Neural progenitor cell (in vitro differentiated cells): ENCODE results near the gene THRB. TPM values are rescaled to one million over a fixed set of nuclear protein-coding genes. Genes with fewer than 3 reads are reported as not detected.

Source experiments
- DNase-seq: peaks from one replicate; pipeline ENCODE4 v3.0.0-alpha.2; 2016; ENCODE audit warnings: low spot score
- H2AFZ ChIP-seq: fragments of 200-600 bp; sonication (generic); replicated peaks from 2 replicates; pipeline ENCODE4 v1.6.1; 2016; ENCODE audit warnings: antibody characterized with exemption
- H3F3A ChIP-seq: fragments of 200-600 bp; sonication (generic); 2 replicates; pipeline ENCODE4 v1.6.1; 2016; ENCODE audit warnings: antibody characterized with exemption, low read depth
- H3K27ac ChIP-seq: fragments of 200-600 bp; sonication (generic); 2 replicates; pipeline ENCODE4 v1.5.1; 2016; ENCODE audit warnings: mild to moderate bottlenecking
- H3K27me3 ChIP-seq: fragments of 200-600 bp; sonication (generic); 2 replicates; pipeline ENCODE4 v1.6.1; 2016; ENCODE audit warnings: mild to moderate bottlenecking, moderate library complexity
- H3K36me3 ChIP-seq: fragments of 200-600 bp; sonication (generic); 2 replicates; pipeline ENCODE4 v1.5.1; 2016
- H3K4me1 ChIP-seq: fragments of 200-600 bp; sonication (generic); 2 replicates; pipeline ENCODE4 v1.6.1; 2016; ENCODE audit warnings: mixed run types
- H3K4me2 ChIP-seq: fragments of 200-600 bp; sonication (generic); 2 replicates; pipeline ENCODE4 v1.6.1; 2016
- H3K4me3 ChIP-seq: fragments of 200-600 bp; sonication (generic); 2 replicates; pipeline ENCODE4 v1.5.1; 2016
- H3K79me2 ChIP-seq: fragments of 200-600 bp; sonication (generic); 2 replicates; pipeline ENCODE4 v1.6.1; 2016; ENCODE audit warnings: low read depth
- H3K9ac ChIP-seq: fragments of 200-600 bp; sonication (generic); 2 replicates; pipeline ENCODE4 v1.6.1; 2016
- H3K9me3 ChIP-seq: fragments of 200-600 bp; sonication (generic); 2 replicates; pipeline ENCODE4 v1.5.1; 2016; ENCODE audit warnings: low read depth
- H4K20me1 ChIP-seq: fragments of 200-600 bp; sonication (generic); 2 replicates; pipeline ENCODE4 v1.6.1; 2016; ENCODE audit warnings: low read depth
- H3K27ac Mint-ChIP-seq: 3 replicates; pipeline ENCODE4 v1.8.0; 2021; ENCODE audit warnings: mixed read lengths
- H3K27me3 Mint-ChIP-seq: 2 replicates; pipeline ENCODE4 v1.8.0; 2022; ENCODE audit warnings: low read depth, mild to moderate bottlenecking, inconsistent platforms, moderate library complexity, mixed read lengths; ENCODE audit not compliant: insufficient read depth
- H3K36me3 Mint-ChIP-seq: 3 replicates; pipeline ENCODE4 v1.8.0; 2021; ENCODE audit warnings: mixed read lengths
- H3K4me1 Mint-ChIP-seq: 3 replicates; pipeline ENCODE4 v1.8.0; 2021; ENCODE audit warnings: mixed read lengths
- H3K4me3 Mint-ChIP-seq: 3 replicates; pipeline ENCODE4 v1.8.0; 2021; ENCODE audit warnings: mild to moderate bottlenecking, moderate library complexity, mixed read lengths
- H3K9me3 Mint-ChIP-seq: 3 replicates; pipeline ENCODE4 v1.8.0; 2020; ENCODE audit warnings: mixed read lengths
- EZH2 ChIP-seq: fragments of 200-600 bp; sonication (generic); IDR thresholded peaks from 2 replicates; pipeline ENCODE4 v1.6.1; 2017; ENCODE audit warnings: antibody characterized with exemption, mild to moderate bottlenecking, moderate library complexity
- EZH2phosphoT487 ChIP-seq: fragments of 200-600 bp; sonication (generic); IDR thresholded peaks from 2 replicates; pipeline ENCODE4 v1.6.1; 2017; ENCODE audit warnings: antibody characterized with exemption
- total RNA-seq: library from RNA; depleted of rRNA; stranded (reverse); fragments of >200 nt; gene quantifications from 2 replicates; pipeline ENCODE4 v1.2.3, GENCODE V29; 2015; ENCODE audit warnings: low replicate concordance
- TF ChIP-seq, protein P1 (sequence below): fragments of 200-600 bp; sonication (generic); IDR thresholded peaks from 2 replicates; pipeline ENCODE4 v1.5.1; 2017; ENCODE audit warnings: antibody characterized with exemption, mild to moderate bottlenecking

The THRB gene
- total RNA-seq, 1 donor from 2014 or later: 1.2 TPM

DNA sequence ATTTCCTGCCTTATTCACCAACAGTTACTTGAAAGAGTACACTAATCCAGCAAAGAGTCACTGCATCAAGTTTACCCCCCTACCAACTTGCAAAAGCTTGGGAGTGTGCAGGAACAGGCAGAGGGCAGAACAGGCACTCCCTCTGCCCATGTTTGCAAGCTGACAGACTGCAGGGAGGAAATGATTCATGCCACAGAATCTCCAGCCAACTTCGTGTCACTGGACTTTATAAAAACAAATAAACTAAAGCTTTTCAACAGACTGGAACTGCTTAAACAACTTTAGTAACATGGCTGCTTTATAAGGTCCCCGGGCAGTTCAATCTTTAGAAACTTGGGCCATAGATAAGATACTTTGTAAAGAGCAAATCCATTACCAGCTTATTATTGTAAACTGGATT lies 129.5 kb downstream of the THRB start:
- Histone ChIP-seq H3K27ac (no peak overlapping the region), H3K36me3 (no peaks in the 10 kb centered on the region), H3K79me2 (no peaks in the 10 kb centered on the region), H3K9ac (no peak overlapping the region), H4K20me1 (no peaks in the 10 kb centered on the region), H3F3A (no peaks in the 10 kb centered on the region), H3K4me2 (no peak overlapping the region), H3K27me3 (no peaks in the 10 kb centered on the region), H3K9me3 (no peaks in the 10 kb centered on the region), H3K4me1 (peaks cover 18% of the 10 kb centered on the region), H3K4me3 (no peak overlapping the region), H2AFZ (no peak overlapping the region)
- H3K27ac Mint-ChIP-seq: no peak overlapping the region
- H3K36me3 Mint-ChIP-seq: no peaks in the 10 kb centered on the region
- H3K4me3 Mint-ChIP-seq: no peak overlapping the region
- H3K9me3 Mint-ChIP-seq: no peaks in the 10 kb centered on the region
- TF ChIP-seq EZH2: no peak
- no peak for TF ChIP-seq EZH2phosphoT487
- TF ChIP-seq, protein P1, sequence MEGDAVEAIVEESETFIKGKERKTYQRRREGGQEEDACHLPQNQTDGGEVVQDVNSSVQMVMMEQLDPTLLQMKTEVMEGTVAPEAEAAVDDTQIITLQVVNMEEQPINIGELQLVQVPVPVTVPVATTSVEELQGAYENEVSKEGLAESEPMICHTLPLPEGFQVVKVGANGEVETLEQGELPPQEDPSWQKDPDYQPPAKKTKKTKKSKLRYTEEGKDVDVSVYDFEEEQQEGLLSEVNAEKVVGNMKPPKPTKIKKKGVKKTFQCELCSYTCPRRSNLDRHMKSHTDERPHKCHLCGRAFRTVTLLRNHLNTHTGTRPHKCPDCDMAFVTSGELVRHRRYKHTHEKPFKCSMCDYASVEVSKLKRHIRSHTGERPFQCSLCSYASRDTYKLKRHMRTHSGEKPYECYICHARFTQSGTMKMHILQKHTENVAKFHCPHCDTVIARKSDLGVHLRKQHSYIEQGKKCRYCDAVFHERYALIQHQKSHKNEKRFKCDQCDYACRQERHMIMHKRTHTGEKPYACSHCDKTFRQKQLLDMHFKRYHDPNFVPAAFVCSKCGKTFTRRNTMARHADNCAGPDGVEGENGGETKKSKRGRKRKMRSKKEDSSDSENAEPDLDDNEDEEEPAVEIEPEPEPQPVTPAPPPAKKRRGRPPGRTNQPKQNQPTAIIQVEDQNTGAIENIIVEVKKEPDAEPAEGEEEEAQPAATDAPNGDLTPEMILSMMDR: no peak
- H3K4me1 Mint-ChIP-seq: peaks cover 17% of the 10 kb centered on the region
- no peak for DNase-seq
- H3K27me3 Mint-ChIP-seq: peaks cover 3% of the 10 kb centered on the region

- Histone ChIP-seq H3K4me2 (no peak overlapping the region), H3K4me1 (peaks cover 24% of the 10 kb centered on the region), H3K79me2 (no peaks in the 10 kb centered on the region), H3K9me3 (no peaks in the 10 kb centered on the region), H4K20me1 (no peaks in the 10 kb centered on the region), H3K9ac (no peak overlapping the region), H3K27ac (no peak overlapping the region), H3K36me3 (no peaks in the 10 kb centered on the region), H3K4me3 (no peak overlapping the region), H3K27me3 (no peaks in the 10 kb centered on the region), H3F3A (no peaks in the 10 kb centered on the region), H2AFZ (no peak overlapping the region)
- Mint-ChIP-seq H3K36me3 (no peaks in the 10 kb centered on the region), H3K4me3 (no peak overlapping the region), H3K27ac (no peak overlapping the region), H3K4me1 (peaks cover 23% of the 10 kb centered on the region), H3K27me3 (peaks cover 3% of the 10 kb centered on the region), H3K9me3 (no peaks in the 10 kb centered on the region)
- TF ChIP-seq EZH2 (no peak), EZH2phosphoT487 (no peak)
- TF ChIP-seq, protein P1: no peak
- DNase-seq: no peak
Observed at GRCh38 chr3:24364359-24364758, 130.3 kb downstream of the THRB start.

DNA sequence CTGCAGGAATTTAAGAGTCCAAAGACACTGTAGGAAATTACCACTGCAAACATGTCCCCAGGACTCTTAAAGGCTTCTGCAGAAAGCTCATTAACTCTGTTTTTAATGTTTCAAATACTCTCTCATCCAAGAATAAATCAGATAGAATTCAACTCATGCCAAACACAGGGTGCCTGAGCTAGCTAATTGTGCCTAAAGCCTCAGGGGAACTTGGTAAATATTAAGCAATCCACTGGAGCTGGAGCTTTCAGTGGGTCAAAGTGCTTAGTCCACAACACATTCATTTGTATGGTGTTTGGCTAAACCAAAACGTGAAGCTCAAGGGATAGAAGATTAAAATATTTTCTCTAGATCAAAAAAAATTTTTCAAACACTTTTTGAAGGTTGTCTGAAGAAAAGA lies 131.4 kb downstream of the THRB start:
- Histone ChIP-seq H3K27me3 (no peaks in the 10 kb centered on the region), H2AFZ (peak overlapping the region; percentile 48), H3K79me2 (no peaks in the 10 kb centered on the region), H3K9me3 (no peaks in the 10 kb centered on the region), H3K4me1 (peaks cover 24% of the 10 kb centered on the region), H3F3A (no peaks in the 10 kb centered on the region), H4K20me1 (no peaks in the 10 kb centered on the region), H3K9ac (no peak overlapping the region), H3K4me2 (no peak overlapping the region), H3K27ac (no peak overlapping the region), H3K36me3 (no peaks in the 10 kb centered on the region), H3K4me3 (no peak overlapping the region)
- TF ChIP-seq, protein P1: no peak
- TF ChIP-seq EZH2phosphoT487: no peak
- no peak for TF ChIP-seq EZH2
- no peak overlapping the region for H3K4me3 Mint-ChIP-seq
- H3K4me1 Mint-ChIP-seq: peaks cover 23% of the 10 kb centered on the region
- H3K36me3 Mint-ChIP-seq: no peaks in the 10 kb centered on the region
- H3K27ac Mint-ChIP-seq: no peak overlapping the region
- no peak for DNase-seq
- no peaks in the 10 kb centered on the region for H3K9me3 Mint-ChIP-seq
- peaks cover 3% of the 10 kb centered on the region for H3K27me3 Mint-ChIP-seq
